SK-N-SH (cell line): ENCODE results near the gene ABCD1. TPM values are rescaled to one million over a fixed set of nuclear protein-coding genes. Genes with fewer than 3 reads are reported as not detected.

Experiments
- CTCF ChIA-PET: fragments of 300-600, 350-600 bp; formaldehyde crosslinking; extraction: SDS; loops from one replicate; lab custom pipeline; 2021; lab: Yijun Ruan, JAX
- POLR2A ChIA-PET: fragments of 350-600 bp; sonication (Branson Sonifier 250); formaldehyde crosslinking; extraction: SDS; loops from one replicate; lab custom pipeline; 2020; ENCODE audit warnings: antibody characterized with exemption, inconsistent platforms; lab: Yijun Ruan, JAX
- DNase-seq: peaks from one replicate; pipeline ENCODE4 v3.0.0; 2012
- H2AFZ ChIP-seq: fragments of 200-600 bp; sonication (generic); 2 replicates; pipeline ENCODE4 v1.8.1; 2016; ENCODE audit warnings: antibody characterized with exemption, mild to moderate bottlenecking, low read depth
- H3F3A ChIP-seq: fragments of 200-600 bp; sonication (generic); replicated peaks from 2 replicates; pipeline ENCODE3; 2016; ENCODE audit warnings: antibody characterized with exemption, mild to moderate bottlenecking; ENCODE audit not compliant: insufficient read depth
- H3K27ac ChIP-seq, 2 experiments: fragments of 200-500 bp in 1 of 2; fragments of 200-600 bp in 1 of 2; sonication (Bioruptor generic) in 1 of 2; sonication (generic), shearing (Covaris generic) in 1 of 2; 2 replicates each; pipeline versions ENCODE4 v1.5.1 to v1.6.1; 2014 to 2016; ENCODE audit warnings: low read depth in 2 of 2, inconsistent platforms in 1 of 2, low read length in 1 of 2, mild to moderate bottlenecking in 1 of 2, mixed read lengths in 1 of 2
- H3K27me3 ChIP-seq: fragments of 200-600 bp; sonication (generic), shearing (Covaris generic); 2 replicates; pipeline ENCODE4 v1.6.1; 2016; ENCODE audit warnings: mixed run types; ENCODE audit not compliant: insufficient read depth
- H3K36me3 ChIP-seq, 2 experiments: fragments of 200-500 bp in 1 of 2; fragments of 200-600 bp in 1 of 2; sonication (Bioruptor generic) in 1 of 2; sonication (generic) in 1 of 2; replicated peaks in 1 of 2; 2 replicates each; pipeline versions ENCODE3 to v1.5.1; 2014 to 2016; ENCODE audit warnings: low read length in 1 of 2, mild to moderate bottlenecking in 1 of 2; ENCODE audit not compliant: insufficient read depth in 2 of 2, control insufficient read depth in 1 of 2
- H3K4me1 ChIP-seq, 2 experiments: fragments of 200-500 bp in 1 of 2; fragments of 200-600 bp in 1 of 2; sonication (Bioruptor generic) in 1 of 2; sonication (generic), shearing (Covaris generic) in 1 of 2; 2 replicates each; pipeline versions ENCODE4 v1.5.1 to v1.6.1; 2014 to 2016; ENCODE audit warnings: low read depth in 1 of 2, low read length in 1 of 2, mixed run types in 1 of 2; ENCODE audit not compliant: insufficient read depth in 2 of 2, control insufficient read depth in 1 of 2
- H3K4me2 ChIP-seq: fragments of 200-600 bp; sonication (generic), shearing (Covaris generic); 2 replicates; pipeline ENCODE4 v1.6.1; 2017; ENCODE audit warnings: mixed run types
- H3K4me3 ChIP-seq, 2 experiments: fragments of 200-500 bp in 1 of 2; fragments of 200-600 bp in 1 of 2; sonication (Bioruptor generic) in 1 of 2; sonication (generic), shearing (Covaris generic) in 1 of 2; 2 replicates each; pipeline versions ENCODE4 v1.5.1 to v1.8.1; 2014 to 2016; ENCODE audit warnings: low read depth in 2 of 2, inconsistent platforms in 1 of 2, low read length in 1 of 2, mild to moderate bottlenecking in 1 of 2, mixed read lengths in 1 of 2, moderate library complexity in 1 of 2
- H3K79me2 ChIP-seq: fragments of 200-600 bp; sonication (generic); 2 replicates; pipeline ENCODE4 v1.8.1; 2017; ENCODE audit warnings: mild to moderate bottlenecking; ENCODE audit not compliant: insufficient read depth
- H3K9ac ChIP-seq: fragments of 200-600 bp; sonication (generic); 2 replicates; pipeline ENCODE4 v1.6.1; 2017; ENCODE audit warnings: mixed run types
- H3K9me2 ChIP-seq: fragments of 200-600 bp; sonication (generic); 2 replicates; pipeline ENCODE4 v1.6.1; 2017; ENCODE audit warnings: mixed run types
- H3K9me3 ChIP-seq: fragments of 200-600 bp; sonication (generic); 2 replicates; pipeline ENCODE4 v1.6.1; 2017; ENCODE audit warnings: mixed run types, mild to moderate bottlenecking, moderate library complexity
- H4K20me1 ChIP-seq: fragments of 200-600 bp; sonication (generic); 2 replicates; pipeline ENCODE4 v1.6.1; 2017; ENCODE audit warnings: mild to moderate bottlenecking, mixed run types; ENCODE audit not compliant: insufficient read depth
- CHD2 ChIP-seq: fragments of 150-350 bp; IDR thresholded peaks from 2 replicates; pipeline ENCODE4 v1.6.1; 2018; ENCODE audit warnings: low read length; ENCODE audit not compliant: partially characterized antibody
- CTCF ChIP-seq: fragments of 200-600 bp; sonication (generic); IDR thresholded peaks from 2 replicates; pipeline ENCODE4 v1.6.1; 2017; ENCODE audit warnings: antibody characterized with exemption, mild to moderate bottlenecking, moderate library complexity
- EP300 ChIP-seq, 2 experiments: IDR thresholded peaks; 2 replicates each; pipeline versions ENCODE4 v1.4.0 to v1.6.1; 2012; ENCODE audit warnings: borderline replicate concordance in 1 of 2, low read depth in 1 of 2, low read length in 1 of 2
- EZH2phosphoT487 ChIP-seq: fragments of 200-600 bp; sonication (generic); IDR thresholded peaks from 2 replicates; pipeline ENCODE4 v1.6.1; 2017; ENCODE audit warnings: low read depth, mixed run types, mild to moderate bottlenecking, antibody characterized with exemption, moderate library complexity, borderline replicate concordance
- FOXM1 ChIP-seq: IDR thresholded peaks from 2 replicates; pipeline ENCODE4 v1.4.0; 2012; ENCODE audit warnings: low read depth, mild to moderate bottlenecking
- MXI1 ChIP-seq: IDR thresholded peaks from 2 replicates; pipeline ENCODE4 v1.6.1; 2012; ENCODE audit warnings: mild to moderate bottlenecking, low read depth, low read length, improper control_type of control experiment
- PBX3 ChIP-seq: IDR thresholded peaks from 2 replicates; pipeline ENCODE4; 2012
- POLR2AphosphoS5 ChIP-seq: IDR thresholded peaks from 2 replicates; pipeline ENCODE4 v1.6.1; 2012; ENCODE audit warnings: low read depth, low read length
- REST ChIP-seq: IDR thresholded peaks from 2 replicates; pipeline ENCODE4 v1.6.1; 2012; ENCODE audit warnings: mild to moderate bottlenecking, low read depth, low read length, moderate library complexity
- TAF1 ChIP-seq: IDR thresholded peaks from 2 replicates; pipeline ENCODE4 v1.6.1; 2012; ENCODE audit warnings: low read depth, mild to moderate bottlenecking, low read length, moderate library complexity, borderline replicate concordance
- TCF12 ChIP-seq: IDR thresholded peaks from 2 replicates; pipeline ENCODE4 v1.4.0; 2012
- TEAD4 ChIP-seq: IDR thresholded peaks from 2 replicates; pipeline ENCODE4 v1.4.0; 2012; ENCODE audit warnings: mild to moderate bottlenecking, borderline replicate concordance; ENCODE audit not compliant: insufficient read depth
- USF1 ChIP-seq: IDR thresholded peaks from 2 replicates; pipeline ENCODE4 v1.4.0; 2012; ENCODE audit warnings: low read depth, borderline replicate concordance
- YY1 ChIP-seq: IDR thresholded peaks from 2 replicates; pipeline ENCODE4 v1.4.0; 2012; ENCODE audit warnings: low read depth, mild to moderate bottlenecking
- ZBTB33 ChIP-seq: IDR thresholded peaks from 2 replicates; pipeline ENCODE4 v1.4.0; 2012; ENCODE audit warnings: low read depth, borderline replicate concordance
- WGBS: methylation state at CpG from one replicate; pipeline ENCODE4 v1.1.6; 2017; ENCODE audit warnings: low lambda C conversion rate; 5-methylcytosine and 5-hydroxymethylcytosine counted together
- polyA plus RNA-seq, 3 experiments: library from polyadenylated mRNA; depleted of rRNA; stranded (reverse); fragments of >200 nt; gene quantifications; 2 replicates each; pipeline ENCODE4 v1.2.3, GENCODE V29; 2012

Gene ABCD1
- polyA plus RNA-seq, 1 of the 3 experiments (the other 2 are of a cell fraction): 7.9 TPM

- H3K27ac ChIP-seq: no peak overlapping the region
- ChIA-PET CTCF (interaction anchor here (0.9 to 1.3 kb wide), 3 partner anchors 15 to 194 kb away, joined by 3 read pairs; partner anchors contain the start of gene PLXNB3), POLR2A (no interaction called here)
- no peaks in the 10 kb centered on the region for H3K9me2 ChIP-seq
- no peaks in the 10 kb centered on the region for H3K79me2 ChIP-seq
- no peaks in the 10 kb centered on the region for H4K20me1 ChIP-seq
- no peaks in the 10 kb centered on the region for H3K4me1 ChIP-seq
- no peak overlapping the region for H2AFZ ChIP-seq
- H3K9me3 ChIP-seq: no peaks in the 10 kb centered on the region
- H3K4me3 ChIP-seq: no peak overlapping the region
- no peaks in the 10 kb centered on the region for H3F3A ChIP-seq
- TF ChIP-seq ZBTB33: no peak
- TF ChIP-seq USF1: no peak
- no peak for TF ChIP-seq TAF1
- TF ChIP-seq TEAD4: no peak
- no peak for TF ChIP-seq PBX3
- TF ChIP-seq MXI1: no peak
- no peak for TF ChIP-seq TCF12
- no peak for TF ChIP-seq YY1
- TF ChIP-seq EP300 (IDR thresholded peaks at IDR 0.05; ENCODE audit: borderline replicate concordance in 1 of 2, low read depth in 1 of 2, low read length in 1 of 2): no peak
- no peak for TF ChIP-seq POLR2AphosphoS5
- TF ChIP-seq REST: no peak
- no peak for TF ChIP-seq CTCF
- TF ChIP-seq FOXM1: no peak
- TF ChIP-seq EZH2phosphoT487: no peak
- TF ChIP-seq CHD2: no peak
- WGBS: 69% methylated on average over 4 of the region's 12 CpGs
- no peak overlapping the region for H3K4me2 ChIP-seq
- no peak for DNase-seq
- peaks cover 9% of the 10 kb centered on the region; the same call in 1 of the 2 replicates for H3K27me3 ChIP-seq
- no peak overlapping the region for H3K9ac ChIP-seq
- H3K36me3 ChIP-seq: peaks cover 0 to 4% of the 10 kb centered on the region in 2 experiments
Observed at GRCh38 chrX:153701706-153702105, 22.9 kb upstream of the ABCD1 start.
